CD14-positive monocyte (primary cell): Measurements from ENCODE around the gene ANXA4. TPM values are rescaled to one million over a fixed set of nuclear protein-coding genes. Genes with fewer than 3 reads are reported as not detected.

ENCODE experiments used
- DNase-seq, 3 donors: peaks; one replicate each; pipeline ENCODE4 v3.0.0-alpha.2; 2011 to 2022
- H2AFZ ChIP-seq: 2 replicates; pipeline ENCODE4 v1.6.0; 2012; ENCODE audit warnings: mild to moderate bottlenecking, low read depth, low read length, inconsistent platforms; ENCODE audit not compliant: insufficient read depth, poor library complexity, severe bottlenecking
- H3K27ac ChIP-seq, 2 donors: 1 replicate in 1 of 2; 2 replicates in 1 of 2; pipeline ENCODE4 v1.5.1; 2012 to 2013; ENCODE audit warnings: low read length in 2 of 2, control low read depth in 1 of 2, inconsistent platforms in 1 of 2, low read depth in 1 of 2, mild to moderate bottlenecking in 1 of 2
- H3K27me3 ChIP-seq, 2 donors: one replicate each; pipeline versions ENCODE4 v1.6.0 to v1.6.1; 2011 to 2013; ENCODE audit warnings: low read length in 2 of 2; ENCODE audit not compliant: control insufficient read depth in 2 of 2, insufficient read depth in 2 of 2
- H3K36me3 ChIP-seq, 2 donors: replicated peaks in 1 of 2; 1 replicate in 1 of 2; 2 replicates in 1 of 2; pipeline versions ENCODE4 v1.5.1 to v1.6.1; 2012 to 2013; ENCODE audit warnings: low read length in 2 of 2, control low read depth in 1 of 2, inconsistent platforms in 1 of 2, mild to moderate bottlenecking in 1 of 2; ENCODE audit not compliant: insufficient read depth in 2 of 2, control insufficient read depth in 1 of 2
- H3K4me1 ChIP-seq, 2 donors: 1 replicate in 1 of 2; 2 replicates in 1 of 2; pipeline versions ENCODE4 v1.5.1 to v1.6.1; 2012 to 2013; ENCODE audit warnings: low read length in 2 of 2, control low read depth in 1 of 2, inconsistent platforms in 1 of 2, mild to moderate bottlenecking in 1 of 2, moderate library complexity in 1 of 2; ENCODE audit not compliant: insufficient read depth in 2 of 2, control insufficient read depth in 1 of 2
- H3K4me2 ChIP-seq: replicated peaks from 2 replicates; pipeline ENCODE3; 2012; ENCODE audit warnings: low read length, moderate library complexity, mild to moderate bottlenecking; ENCODE audit not compliant: poor library complexity, severe bottlenecking; ENCODE audit errors: extremely low read depth
- H3K4me3 ChIP-seq, 3 experiments: fragments of 200-600 bp in 1 of 3; sonication (generic) in 1 of 3; replicated peaks in 1 of 3; 1 replicate in 2 of 3; 2 replicates in 1 of 3; pipeline ENCODE4 v1.5.1; 2011 to 2013; ENCODE audit warnings: low read length in 3 of 3, mild to moderate bottlenecking in 3 of 3, control low read depth in 2 of 3, low read depth in 2 of 3, inconsistent platforms in 1 of 3, moderate library complexity in 1 of 3
- H3K79me2 ChIP-seq: 2 replicates; pipeline ENCODE4 v1.6.0; 2012; ENCODE audit warnings: mild to moderate bottlenecking, control low read depth, inconsistent platforms, low read length, moderate library complexity; ENCODE audit not compliant: insufficient read depth
- H3K9ac ChIP-seq: 2 replicates; pipeline ENCODE4 v1.6.0; 2017; ENCODE audit warnings: low read length, mild to moderate bottlenecking; ENCODE audit not compliant: insufficient read depth, poor library complexity, severe bottlenecking
- H3K9me3 ChIP-seq, 2 donors: replicated peaks in 1 of 2; 1 replicate in 1 of 2; 2 replicates in 1 of 2; pipeline versions ENCODE4 v1.5.1 to v1.6.1; 2012 to 2013; ENCODE audit warnings: low read length in 2 of 2, control low read depth in 1 of 2; ENCODE audit not compliant: control insufficient read depth in 1 of 2, insufficient read depth in 1 of 2
- H4K20me1 ChIP-seq: 2 replicates; pipeline ENCODE4 v1.6.0; 2012; ENCODE audit warnings: mild to moderate bottlenecking, low read length, control low read depth, moderate library complexity; ENCODE audit not compliant: insufficient read depth
- H3K27ac Mint-ChIP-seq, 7 donors: one replicate each; pipeline ENCODE4 v1.8.0; 2020; ENCODE audit warnings: mild to moderate bottlenecking in 7 of 7, mixed read lengths in 7 of 7, moderate library complexity in 6 of 7, inconsistent platforms in 2 of 7
- H3K27me3 Mint-ChIP-seq, 3 donors: one replicate each; pipeline ENCODE4 v1.8.0; 2021 to 2022; ENCODE audit warnings: low read depth in 3 of 3, mild to moderate bottlenecking in 3 of 3, mixed read lengths in 3 of 3, moderate library complexity in 3 of 3, inconsistent platforms in 1 of 3
- H3K36me3 Mint-ChIP-seq, 2 donors: one replicate each; pipeline ENCODE4 v1.8.0; 2020; ENCODE audit warnings: mixed read lengths in 2 of 2, inconsistent platforms in 1 of 2, mild to moderate bottlenecking in 1 of 2
- H3K4me1 Mint-ChIP-seq: one replicate; pipeline ENCODE4 v1.8.0; 2020; ENCODE audit warnings: mild to moderate bottlenecking, mixed read lengths
- H3K4me3 Mint-ChIP-seq, 2 donors: one replicate each; pipeline ENCODE4 v1.8.0; 2020; ENCODE audit warnings: mild to moderate bottlenecking in 2 of 2, mixed read lengths in 2 of 2, moderate library complexity in 1 of 2
- H3K9me3 Mint-ChIP-seq, 7 donors: one replicate each; pipeline ENCODE4 v1.8.0; 2020 to 2022; ENCODE audit warnings: mixed read lengths in 7 of 7, mild to moderate bottlenecking in 6 of 7, moderate library complexity in 6 of 7, inconsistent platforms in 2 of 7
- WGBS: methylation state at CpG from one replicate; pipeline ENCODE4 v1.1.5; 2013; ENCODE audit warnings: missing lambda C conversion rate; ENCODE audit not compliant: insufficient coverage; 5-methylcytosine and 5-hydroxymethylcytosine counted together
- intact Hi-C, 2 donors: fragments of 100-400 bp; cut with micrococcal nuclease; formaldehyde crosslinking; loops; one replicate each; pipeline versions ENCODE4 v1.15.0 to v1.15.1; 2023
- polyA plus RNA-seq, 3 donors: library from polyadenylated mRNA; depleted of rRNA in 1 of 3; unstranded in 2 of 3; stranded (reverse) in 1 of 3; fragments of 300-500 nt in 2 of 3; fragments of >200 nt in 1 of 3; fragmentation: Illumina TruSeq in 2 of 3; gene quantifications; 1 replicate in 2 of 3; 2 replicates in 1 of 3; pipeline ENCODE4 v1.2.3, GENCODE V29; 2012 to 2021
- TF ChIP-seq, protein P1 (sequence below): fragments of 200-600 bp; IDR thresholded peaks from one replicate; pipeline ENCODE4 v1.8.0; 2022; ENCODE audit warnings: antibody characterized with exemption, mild to moderate bottlenecking

The ANXA4 gene
- polyA plus RNA-seq, 3 donors, result 30.0 to 95.7 (median 64.7) TPM

DNA sequence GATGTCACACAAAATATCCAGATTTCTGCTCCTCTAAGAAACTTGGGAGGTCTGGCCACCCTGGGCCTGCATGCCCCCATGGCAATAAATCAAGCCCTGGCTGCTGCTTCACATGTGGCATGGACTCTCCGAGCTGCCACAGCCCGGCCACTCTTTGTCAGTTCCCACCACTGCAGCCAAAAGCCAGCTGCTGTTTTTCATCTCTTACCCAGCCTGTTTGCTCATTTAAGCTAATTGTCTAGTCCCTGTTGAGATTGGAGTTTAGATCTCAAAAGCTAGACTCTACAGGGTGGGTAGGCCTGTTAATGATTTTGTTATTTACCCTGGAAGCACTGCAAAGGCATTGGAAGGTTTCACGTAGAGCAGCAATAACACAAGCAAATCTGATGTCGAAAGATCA, 20.9 kb upstream of the ANXA4 start:
- 100% methylated on average over 2 of the region's 4 CpGs for WGBS
- TF ChIP-seq, protein P1, sequence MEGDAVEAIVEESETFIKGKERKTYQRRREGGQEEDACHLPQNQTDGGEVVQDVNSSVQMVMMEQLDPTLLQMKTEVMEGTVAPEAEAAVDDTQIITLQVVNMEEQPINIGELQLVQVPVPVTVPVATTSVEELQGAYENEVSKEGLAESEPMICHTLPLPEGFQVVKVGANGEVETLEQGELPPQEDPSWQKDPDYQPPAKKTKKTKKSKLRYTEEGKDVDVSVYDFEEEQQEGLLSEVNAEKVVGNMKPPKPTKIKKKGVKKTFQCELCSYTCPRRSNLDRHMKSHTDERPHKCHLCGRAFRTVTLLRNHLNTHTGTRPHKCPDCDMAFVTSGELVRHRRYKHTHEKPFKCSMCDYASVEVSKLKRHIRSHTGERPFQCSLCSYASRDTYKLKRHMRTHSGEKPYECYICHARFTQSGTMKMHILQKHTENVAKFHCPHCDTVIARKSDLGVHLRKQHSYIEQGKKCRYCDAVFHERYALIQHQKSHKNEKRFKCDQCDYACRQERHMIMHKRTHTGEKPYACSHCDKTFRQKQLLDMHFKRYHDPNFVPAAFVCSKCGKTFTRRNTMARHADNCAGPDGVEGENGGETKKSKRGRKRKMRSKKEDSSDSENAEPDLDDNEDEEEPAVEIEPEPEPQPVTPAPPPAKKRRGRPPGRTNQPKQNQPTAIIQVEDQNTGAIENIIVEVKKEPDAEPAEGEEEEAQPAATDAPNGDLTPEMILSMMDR, result peak; percentile 7
- H4K20me1 ChIP-seq, result no peaks in the 10 kb centered on the region
- H3K4me2 ChIP-seq, result no peak overlapping the region
- peaks cover 3% of the 10 kb centered on the region in 2 donors for H3K4me1 ChIP-seq
- no peaks in the 10 kb centered on the region for H3K9me3 ChIP-seq
- H3K9me3 Mint-ChIP-seq, result peaks cover 0 to under 1% (median 0%) of the 10 kb centered on the region in 7 donors
- DNase-seq, result no peak
- H3K4me3 ChIP-seq, result no peak overlapping the region
- peaks cover 6% of the 10 kb centered on the region for H3K4me1 Mint-ChIP-seq
- H3K79me2 ChIP-seq, result no peaks in the 10 kb centered on the region
- H2AFZ ChIP-seq, result no peak overlapping the region
- no peaks in the 10 kb centered on the region for H3K36me3 Mint-ChIP-seq
- H3K27me3 Mint-ChIP-seq, result peaks cover 0 to 6% (median 3%) of the 10 kb centered on the region in 3 donors
- H3K27ac Mint-ChIP-seq, result no peak overlapping the region
- no peak overlapping the region for H3K9ac ChIP-seq
- no peaks in the 10 kb centered on the region for H3K36me3 ChIP-seq
- no peak overlapping the region for H3K27ac ChIP-seq
- no peak overlapping the region for H3K4me3 Mint-ChIP-seq
- H3K27me3 ChIP-seq, result no peaks in the 10 kb centered on the region
- intact Hi-C loops, result loop anchor here in 1 of 2 donors (10.0 kb wide), 1 partner anchor 336 kb away; the partner anchor contains the start of gene GFPT1

DNA sequence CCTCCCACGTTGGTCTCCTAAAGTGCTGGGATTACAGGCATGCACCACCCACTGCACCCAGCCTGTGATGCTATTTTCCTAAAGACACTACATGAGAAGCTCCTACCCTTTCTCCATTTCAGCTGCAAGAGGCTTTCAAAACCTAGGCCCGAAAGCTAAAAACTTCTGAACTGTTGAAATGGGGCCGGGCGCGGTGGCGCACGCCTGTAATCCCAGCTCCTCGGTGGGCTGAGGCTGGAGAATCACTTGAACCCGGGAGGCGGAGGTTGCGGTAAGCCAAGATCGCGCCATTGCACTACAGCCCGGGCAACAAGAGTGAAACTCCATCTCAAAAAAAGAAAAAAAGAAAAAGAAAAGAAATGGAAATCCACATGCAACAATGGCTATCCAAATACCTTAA, 18.1 kb upstream of the ANXA4 start:
- Histone ChIP-seq H3K9ac (no peak overlapping the region), H4K20me1 (no peaks in the 10 kb centered on the region)
- H3K27ac Mint-ChIP-seq, result no peak overlapping the region

More for the DNA sequence above, 18.1 kb upstream of the ANXA4 start:
- H3K4me2 ChIP-seq, result no peak overlapping the region
- H3K27me3 Mint-ChIP-seq, result peaks cover 0 to 5% (median 3%) of the 10 kb centered on the region in 3 donors
- peaks cover 6% of the 10 kb centered on the region for H3K4me1 Mint-ChIP-seq
- no peaks in the 10 kb centered on the region for H3K36me3 Mint-ChIP-seq
- H3K79me2 ChIP-seq, result no peaks in the 10 kb centered on the region
- peaks cover 3% of the 10 kb centered on the region in 2 donors for H3K4me1 ChIP-seq
- TF ChIP-seq, protein P1, result no peak
- no peak overlapping the region for H3K27ac ChIP-seq
- peaks cover 0 to 2% (median 0%) of the 10 kb centered on the region in 7 donors for H3K9me3 Mint-ChIP-seq
- H3K9me3 ChIP-seq, result no peaks in the 10 kb centered on the region
- no peaks in the 10 kb centered on the region for H3K36me3 ChIP-seq
- intact Hi-C loops, result loop anchor here in 1 of 2 donors (2.0 to 10.0 kb wide), 2 partner anchors 93 to 339 kb away; partner anchors contain the start of gene GFPT1
- H3K27me3 ChIP-seq, result no peaks in the 10 kb centered on the region
- no peak overlapping the region for H3K4me3 Mint-ChIP-seq
- no peak overlapping the region for H2AFZ ChIP-seq
- DNase-seq, result no peak
- 96% methylated on average over 11 of the region's 14 CpGs for WGBS
- H3K4me3 ChIP-seq, result no peak overlapping the region
